Activated CD8-positive, alpha-beta T cell treated with anti-CD3 and anti-CD28 coated beads, Interleukin-2, amount 10 ng/mL, durations not matched to agents 7 days and 5 days (primary cell): ENCODE measurements around the gene PLA2G4B. TPM values are rescaled to one million over a fixed set of nuclear protein-coding genes. Genes with fewer than 3 reads are reported as not detected.

ENCODE experiments used
- ATAC-seq: fragments of 150-1000 bp; cut with Tn5 transposase; one replicate; pipeline ENCODE4 v1.10.0; 2021; ENCODE audit warnings: moderate library complexity
- CTCF ChIA-PET: fragments of 350-600 bp; sonication (Branson Sonifier 250); formaldehyde crosslinking; loops from one replicate; lab custom pipeline; 2021; ENCODE audit warnings: antibody characterized with exemption; lab: Charles Lee
- POLR2A ChIA-PET: fragments of 350-600 bp; sonication (Branson Sonifier 250); formaldehyde crosslinking; loops from one replicate; lab custom pipeline; 2021; ENCODE audit warnings: antibody characterized with exemption; lab: Charles Lee
- DNase-seq: peaks from one replicate; pipeline ENCODE4 v3.0.0-alpha.2; 2020
- H3K27ac Mint-ChIP-seq: one replicate; pipeline ENCODE4 v1.8.0; 2021; ENCODE audit warnings: mild to moderate bottlenecking, mixed read lengths
- H3K27me3 Mint-ChIP-seq: one replicate; pipeline ENCODE4 v1.8.0; 2021; ENCODE audit warnings: low read depth, mixed read lengths
- H3K36me3 Mint-ChIP-seq: one replicate; pipeline ENCODE4 v1.8.0; 2021; ENCODE audit warnings: low read depth, mixed read lengths
- H3K4me1 Mint-ChIP-seq: one replicate; pipeline ENCODE4 v1.8.0; 2021; ENCODE audit warnings: low read depth, mixed read lengths
- H3K4me3 Mint-ChIP-seq: one replicate; pipeline ENCODE4 v1.8.0; 2021; ENCODE audit warnings: mild to moderate bottlenecking, mixed read lengths
- H3K9me3 Mint-ChIP-seq: one replicate; pipeline ENCODE4 v1.8.0; 2022; ENCODE audit warnings: mixed read lengths; ENCODE audit not compliant: insufficient read depth
- total RNA-seq, 2 experiments: library from RNA; stranded (reverse); gene quantifications; one replicate each; pipeline ENCODE4 v1.2.3, GENCODE V29; 2021

Gene PLA2G4B
- total RNA-seq, 2 experiments from 2014 or later = 8.9 to 13.1 TPM

DNA sequence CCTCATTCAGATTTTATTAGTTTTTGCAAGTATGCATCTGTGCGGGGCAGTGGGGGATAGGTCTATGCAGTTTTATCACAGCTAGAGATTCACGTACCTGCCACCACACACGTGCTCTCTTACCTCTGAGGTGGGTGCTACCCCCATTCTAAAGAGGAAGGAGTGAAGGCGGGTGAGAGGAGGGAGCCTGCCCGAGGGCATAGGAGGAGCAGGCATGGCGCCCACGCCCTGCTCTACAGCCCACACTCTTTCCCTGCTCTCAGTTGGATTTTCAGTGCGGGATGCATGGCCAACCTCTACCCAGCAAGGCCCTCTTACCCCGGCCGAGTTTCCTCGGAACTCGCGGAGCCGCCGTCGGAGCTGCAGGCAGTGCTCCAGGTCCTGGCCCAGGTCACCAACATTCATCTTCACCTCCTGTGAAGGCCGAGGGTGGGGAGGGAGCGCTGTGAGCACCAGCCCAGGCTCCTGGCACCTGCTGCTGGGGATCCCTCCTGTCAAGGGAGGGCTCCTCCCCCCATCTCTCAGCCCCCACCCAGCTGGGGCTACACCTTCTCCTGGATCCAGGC is 26.9 kb downstream of the PLA2G4B start:
- no peaks in the 10 kb centered on the region for H3K27me3 Mint-ChIP-seq
- ATAC-seq = no peak
- H3K27ac Mint-ChIP-seq = no peak overlapping the region
- no peaks in the 10 kb centered on the region for H3K9me3 Mint-ChIP-seq
- no peak overlapping the region for H3K4me3 Mint-ChIP-seq
- DNase-seq = no peak
- H3K36me3 Mint-ChIP-seq = no peaks in the 10 kb centered on the region
- ChIA-PET CTCF (interaction anchor here (1.6 kb wide), 1 partner anchor 39 kb away, joined by 4 read pairs; no protein-coding TSS in a partner anchor), POLR2A (no interaction called here)
- peaks cover 10% of the 10 kb centered on the region for H3K4me1 Mint-ChIP-seq

DNA sequence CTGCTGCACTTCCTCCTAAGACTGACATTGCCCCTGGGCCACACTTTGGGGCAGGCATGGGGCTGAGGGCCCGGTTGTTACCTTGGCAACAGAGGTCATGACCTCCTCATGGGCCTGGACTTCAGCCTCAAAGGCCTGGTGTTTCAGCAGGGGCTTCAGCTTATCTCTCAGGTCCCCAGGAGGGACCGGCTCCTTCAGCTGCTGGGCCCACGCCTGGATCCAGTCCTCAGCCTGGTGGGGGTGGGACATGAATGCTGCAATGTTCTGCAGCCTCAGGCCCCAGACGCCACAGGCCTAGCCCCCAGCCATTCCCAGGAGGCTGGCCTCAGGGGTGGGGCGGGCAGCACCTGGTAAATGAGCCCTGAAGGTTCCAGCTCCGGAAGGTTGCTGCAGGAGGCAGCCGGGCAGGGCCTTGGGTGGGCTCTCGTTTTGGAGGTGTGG is 27.6 kb downstream of the PLA2G4B start:
- no peaks in the 10 kb centered on the region for H3K36me3 Mint-ChIP-seq
- peaks cover 12% of the 10 kb centered on the region for H3K4me1 Mint-ChIP-seq
- POLR2A ChIA-PET = no interaction called here
- CTCF ChIA-PET = interaction anchor here (1.6 kb wide), 1 partner anchor 39 kb away, joined by 4 read pairs; no protein-coding TSS in a partner anchor
- H3K27me3 Mint-ChIP-seq = no peaks in the 10 kb centered on the region
- no peak overlapping the region for H3K27ac Mint-ChIP-seq
- DNase-seq = no peak
- ATAC-seq = no peak
- no peak overlapping the region for H3K4me3 Mint-ChIP-seq
- H3K9me3 Mint-ChIP-seq = no peaks in the 10 kb centered on the region

DNA sequence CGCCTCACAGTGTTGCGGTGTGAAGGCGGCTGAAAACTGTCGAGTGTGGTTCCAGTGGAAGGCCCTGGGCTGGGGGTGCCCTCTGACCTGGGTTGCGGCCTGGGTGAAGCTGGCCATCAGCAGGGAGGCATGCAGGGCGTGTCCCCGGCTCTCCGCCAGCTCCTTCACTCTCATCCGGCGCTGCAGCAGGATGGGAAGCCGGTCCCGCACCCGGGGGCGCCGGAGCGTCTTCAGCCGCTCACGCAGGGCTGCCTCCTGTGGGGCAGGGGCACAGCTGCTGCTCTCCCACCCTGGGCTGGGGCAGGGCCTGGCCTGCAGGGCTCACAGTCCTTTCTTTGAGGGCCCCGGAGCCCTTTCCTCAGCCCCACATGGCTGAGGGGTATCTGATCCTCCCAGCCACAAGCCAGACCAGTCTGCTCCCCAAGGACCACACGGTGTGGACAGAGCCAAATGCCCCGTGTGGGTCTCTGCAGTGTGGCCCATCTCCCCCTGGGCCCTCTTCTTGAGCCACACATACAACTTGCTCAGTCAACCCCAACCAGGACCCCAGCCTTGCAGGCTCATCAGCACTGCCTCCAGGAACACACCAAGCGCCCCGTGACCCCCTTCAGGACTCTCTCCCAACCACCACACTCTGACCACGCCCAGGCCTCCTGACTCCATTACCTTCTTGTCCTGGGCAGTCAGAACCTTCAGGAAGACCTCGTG is 28.4 kb downstream of the PLA2G4B start:
- H3K27ac Mint-ChIP-seq = no peak overlapping the region
- CTCF ChIA-PET = interaction anchor here (1.6 kb wide), 1 partner anchor 38 kb away, joined by 4 read pairs; no protein-coding TSS in a partner anchor

DNA sequence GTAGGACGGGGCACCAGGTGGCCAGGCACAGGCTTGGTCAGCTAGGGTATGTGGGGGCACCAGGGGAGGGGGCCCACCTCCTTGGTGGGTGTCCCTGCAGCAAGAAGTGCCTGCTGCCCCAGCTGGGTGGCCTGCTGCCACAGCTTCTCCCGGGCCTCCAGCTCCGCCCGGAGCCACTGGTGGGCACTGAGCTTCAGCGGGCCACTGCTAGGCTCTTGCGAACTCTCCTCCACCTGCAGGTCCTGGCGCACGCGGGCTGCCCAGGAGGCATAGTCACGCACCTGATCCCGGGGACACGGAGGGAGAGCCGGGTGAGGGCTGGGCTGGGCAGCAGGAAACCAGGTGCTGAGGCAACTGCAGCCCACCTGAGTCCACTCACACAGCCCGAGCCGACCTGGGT is 29.7 kb downstream of the PLA2G4B start:
- ATAC-seq (no peak), DNase-seq (no peak)
- Mint-ChIP-seq H3K27me3 (no peaks in the 10 kb centered on the region), H3K27ac (no peak overlapping the region), H3K4me1 (peaks cover 9% of the 10 kb centered on the region), H3K9me3 (no peaks in the 10 kb centered on the region), H3K4me3 (no peak overlapping the region), H3K36me3 (no peaks in the 10 kb centered on the region)
- CTCF ChIA-PET = no interaction called here
- POLR2A ChIA-PET = no interaction called here

More for the DNA sequence above, 28.4 kb downstream of the PLA2G4B start:
- Mint-ChIP-seq H3K4me3 (no peak overlapping the region), H3K9me3 (no peaks in the 10 kb centered on the region), H3K4me1 (peaks cover 12% of the 10 kb centered on the region), H3K36me3 (no peaks in the 10 kb centered on the region), H3K27me3 (no peaks in the 10 kb centered on the region)
- no peak for DNase-seq
- no peak for ATAC-seq
- POLR2A ChIA-PET = no interaction called here

DNA sequence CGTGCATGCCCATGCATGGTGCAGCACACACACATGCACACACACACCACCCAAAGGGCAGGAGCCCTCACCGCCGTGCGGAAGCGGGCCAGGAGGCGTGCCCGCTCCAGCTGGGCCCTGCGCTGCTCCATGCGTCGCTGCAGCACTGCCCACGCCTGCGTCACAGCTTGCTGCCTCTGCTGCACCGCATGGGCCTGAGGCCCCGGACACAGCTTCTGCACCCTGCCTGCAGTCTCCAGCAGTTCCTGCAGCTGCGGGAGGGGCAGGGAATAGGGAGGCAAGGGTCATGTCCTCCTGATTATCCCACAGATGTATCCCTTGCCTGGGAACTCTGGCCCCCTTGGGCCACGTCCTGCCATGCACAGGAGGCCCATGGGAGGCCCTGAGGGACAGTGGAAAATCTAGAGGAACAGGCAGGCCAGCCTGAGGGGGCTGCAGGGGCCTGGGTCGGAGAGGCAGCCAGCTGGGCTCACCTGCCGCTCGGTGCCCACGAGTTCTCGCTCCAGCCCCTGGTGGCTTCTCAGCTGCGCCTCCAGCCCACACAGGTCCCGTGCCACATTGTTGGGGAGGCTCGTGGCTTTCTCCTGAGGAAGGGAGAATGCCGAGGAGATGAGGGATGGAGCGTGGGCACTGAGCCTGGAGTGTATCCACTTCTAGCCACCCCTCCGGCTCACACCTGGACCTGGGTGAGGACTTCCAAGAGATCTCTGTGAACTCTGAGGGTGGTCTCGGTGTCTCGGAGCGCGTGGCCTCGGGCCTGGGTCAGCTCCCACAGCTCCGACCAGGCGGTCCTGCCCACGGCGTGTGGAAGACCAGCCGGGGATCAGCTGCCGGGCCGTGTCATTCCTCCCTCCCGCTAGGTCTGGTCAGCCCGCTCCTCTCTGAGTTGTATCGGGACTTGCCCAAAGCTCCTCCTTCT is 31.4 kb downstream of the PLA2G4B start:
- Mint-ChIP-seq H3K9me3 (no peaks in the 10 kb centered on the region), H3K4me3 (no peak overlapping the region), H3K4me1 (peaks cover 9% of the 10 kb centered on the region), H3K27me3 (no peaks in the 10 kb centered on the region), H3K36me3 (no peaks in the 10 kb centered on the region), H3K27ac (peak overlapping the region; percentile 89)
- ChIA-PET POLR2A (interaction anchor here (0.7 to 1.0 kb wide), 3 partner anchors 13 to 35 kb away, joined by 3 read pairs; no protein-coding TSS in a partner anchor), CTCF (interaction anchor here (1.1 to 1.7 kb wide), 5 partner anchors 11 to 97 kb away, joined by 3 to 8 read pairs (median 5); no protein-coding TSS in a partner anchor)
- ATAC-seq (no peak), DNase-seq (no peak)

DNA sequence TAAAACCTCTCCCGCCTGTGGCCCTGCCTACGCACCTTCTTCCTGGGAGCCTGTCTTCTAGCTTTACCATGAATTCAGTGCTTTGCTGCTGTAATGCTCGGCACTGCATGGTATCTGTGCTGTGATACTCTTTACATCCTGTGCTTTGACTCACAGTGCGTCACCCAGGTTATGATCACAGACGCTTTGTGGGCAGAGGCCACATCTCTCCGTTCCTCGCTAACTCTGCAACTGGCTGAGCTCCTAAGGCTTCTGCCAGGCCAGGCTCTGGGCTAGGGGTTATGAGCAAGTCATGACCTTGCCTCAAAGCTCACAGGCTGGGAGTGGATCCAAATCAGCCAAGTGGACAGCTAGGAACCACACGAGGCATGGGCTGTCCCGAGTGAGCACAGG is 32.0 kb downstream of the PLA2G4B start:
- Mint-ChIP-seq H3K4me1 (peaks cover 9% of the 10 kb centered on the region), H3K9me3 (no peaks in the 10 kb centered on the region), H3K27ac (peak overlapping the region; percentile 89), H3K27me3 (no peaks in the 10 kb centered on the region), H3K36me3 (no peaks in the 10 kb centered on the region), H3K4me3 (no peak overlapping the region)
- DNase-seq (peak; percentile 66), ATAC-seq (peak; percentile 86)
- ChIA-PET POLR2A (interaction anchor here (0.7 to 1.0 kb wide), 3 partner anchors 14 to 34 kb away, joined by 3 read pairs; no protein-coding TSS in a partner anchor), CTCF (interaction anchor here (1.1 to 1.7 kb wide), 5 partner anchors 10 to 98 kb away, joined by 3 to 8 read pairs (median 5); no protein-coding TSS in a partner anchor)

DNA sequence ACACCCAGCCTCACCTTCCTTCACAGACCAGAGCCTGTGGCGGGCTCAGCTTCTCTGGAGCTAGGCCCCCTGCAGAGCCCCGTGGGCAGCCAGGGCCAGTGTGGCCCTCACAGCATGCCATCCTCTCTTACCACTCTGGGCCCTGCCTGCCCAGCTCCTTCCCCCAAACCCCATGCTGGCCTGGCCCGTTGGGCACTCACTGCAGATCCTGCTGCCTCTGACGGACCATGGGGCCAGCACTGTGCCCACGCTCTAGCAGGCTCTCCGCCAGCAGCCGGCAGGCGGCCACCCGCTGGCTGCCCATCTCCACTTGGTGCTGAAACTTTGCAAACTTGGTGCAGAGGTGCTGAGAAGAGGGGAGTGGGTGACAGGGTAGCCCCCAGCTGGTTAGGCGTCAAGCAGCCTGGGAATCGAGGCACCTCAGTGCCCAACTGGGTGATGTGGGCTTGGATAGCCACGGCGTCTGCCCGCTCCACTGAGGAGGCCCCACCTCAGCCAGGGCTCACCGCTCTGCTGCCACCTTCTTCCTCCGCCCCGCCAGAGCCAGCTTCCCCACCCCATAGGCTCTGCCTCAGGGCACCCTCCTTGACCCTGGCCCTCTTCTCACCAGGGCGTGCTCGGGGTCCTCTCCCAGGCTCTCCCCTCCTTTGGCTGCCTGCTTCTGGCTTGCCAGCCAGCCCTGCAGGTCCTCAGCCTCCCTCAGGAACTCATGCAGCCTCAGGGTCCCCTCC is 32.7 kb downstream of the PLA2G4B start:
- Mint-ChIP-seq H3K27ac (peak overlapping the region; percentile 89), H3K27me3 (no peaks in the 10 kb centered on the region), H3K4me1 (peaks cover 9% of the 10 kb centered on the region), H3K4me3 (no peak overlapping the region), H3K36me3 (no peaks in the 10 kb centered on the region), H3K9me3 (no peaks in the 10 kb centered on the region)
- ATAC-seq = peak; percentile 10
- no peak for DNase-seq
- POLR2A ChIA-PET = interaction anchor here (1.0 kb wide), 1 partner anchor 14 kb away, joined by 3 read pairs; no protein-coding TSS in a partner anchor
- CTCF ChIA-PET = interaction anchor here (1.1 to 1.7 kb wide), 4 partner anchors 24 to 98 kb away, joined by 3 to 8 read pairs (median 6); no protein-coding TSS in a partner anchor

DNA sequence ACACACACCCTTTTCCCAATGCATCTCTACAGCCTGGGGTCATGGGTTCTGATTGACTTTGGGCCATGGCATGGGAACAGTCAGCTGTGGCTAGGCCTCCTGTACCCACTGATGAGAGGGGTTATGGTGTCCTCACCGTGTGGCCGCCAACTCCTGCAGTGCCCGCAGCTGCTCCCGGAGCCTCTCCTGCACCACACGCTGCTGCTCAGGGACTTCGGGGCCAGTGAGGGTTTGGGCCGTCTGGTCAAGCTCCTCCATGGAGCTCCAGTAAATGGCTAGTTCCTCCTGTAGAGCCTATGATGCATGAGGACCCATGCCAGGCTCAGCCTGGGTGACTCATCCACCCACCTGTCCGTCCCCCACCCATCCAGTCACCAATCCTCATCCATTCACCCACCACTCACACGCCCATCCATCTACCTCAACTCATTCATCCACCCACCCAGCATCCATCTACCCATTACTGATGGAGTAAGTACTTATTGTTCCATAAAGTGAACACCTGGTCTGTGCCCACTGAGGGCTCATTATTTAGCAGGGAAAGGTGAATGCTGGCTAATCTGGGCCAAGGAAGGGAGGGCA is 33.6 kb downstream of the PLA2G4B start:
- Mint-ChIP-seq H3K27me3 (no peaks in the 10 kb centered on the region), H3K9me3 (no peaks in the 10 kb centered on the region), H3K4me1 (peaks cover 9% of the 10 kb centered on the region), H3K4me3 (no peak overlapping the region), H3K36me3 (no peaks in the 10 kb centered on the region), H3K27ac (peak overlapping the region; percentile 1)
- CTCF ChIA-PET = no interaction called here
- POLR2A ChIA-PET = no interaction called here
- no peak for DNase-seq
- no peak for ATAC-seq

DNA sequence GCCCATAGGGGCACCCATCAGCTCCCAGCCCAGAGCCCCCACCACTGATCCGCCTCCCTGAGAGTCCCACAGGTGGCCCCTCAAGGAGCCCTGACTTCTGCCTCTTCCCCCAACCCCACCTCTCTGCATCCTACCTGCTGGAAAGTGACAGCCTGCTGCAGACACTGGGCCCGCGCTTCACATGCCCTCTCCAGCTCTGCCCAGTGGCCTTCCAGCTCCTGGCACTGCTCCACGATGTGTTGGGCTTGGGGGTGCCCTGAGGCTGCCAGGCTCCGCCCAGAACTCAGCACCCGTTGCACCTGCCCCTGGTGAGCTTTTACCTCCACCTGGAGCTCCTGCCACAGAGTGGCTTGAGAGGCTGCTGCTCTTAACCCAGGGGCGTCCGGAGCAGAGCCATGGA is 35.1 kb downstream of the PLA2G4B start:
- no peak for ATAC-seq
- DNase-seq = no peak
- CTCF ChIA-PET = interaction anchor here (0.6 kb wide), 1 partner anchor 63 kb away, joined by 3 read pairs; no protein-coding TSS in a partner anchor
- Mint-ChIP-seq H3K36me3 (no peaks in the 10 kb centered on the region), H3K27ac (no peak overlapping the region), H3K4me3 (no peak overlapping the region), H3K4me1 (peaks cover 9% of the 10 kb centered on the region), H3K27me3 (no peaks in the 10 kb centered on the region), H3K9me3 (no peaks in the 10 kb centered on the region)
- POLR2A ChIA-PET = no interaction called here

DNA sequence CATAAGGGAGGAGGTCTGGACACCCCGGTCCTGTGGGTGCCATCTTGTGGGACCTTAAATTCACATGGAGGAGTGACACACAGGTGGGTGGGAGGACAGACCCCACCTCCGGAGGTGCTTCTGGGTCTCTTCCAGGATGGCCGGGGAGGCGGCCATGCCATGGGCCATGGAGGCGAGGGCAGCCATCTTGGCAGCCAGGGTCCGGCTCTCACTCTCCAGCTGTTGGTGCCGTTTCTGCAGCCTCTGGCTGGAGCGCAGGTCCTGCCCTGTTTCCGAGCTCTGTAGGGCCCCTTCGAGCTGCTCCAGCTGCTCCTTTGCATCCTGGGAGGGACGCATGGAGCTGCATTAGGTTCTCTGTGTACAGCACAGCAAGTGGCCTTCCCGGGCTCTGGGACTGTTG is 36.1 kb downstream of the PLA2G4B start:
- DNase-seq = no peak
- Mint-ChIP-seq H3K4me1 (peaks cover 9% of the 10 kb centered on the region), H3K27ac (no peak overlapping the region), H3K36me3 (no peaks in the 10 kb centered on the region), H3K27me3 (no peaks in the 10 kb centered on the region), H3K4me3 (no peak overlapping the region), H3K9me3 (no peaks in the 10 kb centered on the region)
- CTCF ChIA-PET = no interaction called here
- no peak for ATAC-seq
- POLR2A ChIA-PET = no interaction called here
